H1 (cell line): ENCODE data around the gene FANK1. TPM values are rescaled to one million over a fixed set of nuclear protein-coding genes. Genes with fewer than 3 reads are reported as not detected.
A peak's percentile ranks its signal among the peaks of the same experiment; 100 is the strongest.

Experiments
- CTCF ChIA-PET: fragments of 300-600 bp; sonication (Branson Sonifier 250); formaldehyde crosslinking; loops from one replicate; lab custom pipeline; 2021; ENCODE audit not compliant: partially characterized antibody; lab: Charles Lee
- POLR2A ChIA-PET: fragments of 300-600 bp; sonication (Branson Sonifier 250); formaldehyde crosslinking; loops from one replicate; lab custom pipeline; 2021; ENCODE audit warnings: inconsistent platforms; ENCODE audit not compliant: partially characterized antibody; lab: Charles Lee
- DNase-seq, 2 experiments: peaks; one replicate each; pipeline versions ENCODE4 v3.0.0 to v3.0.0-alpha.2; 2010 to 2022; ENCODE audit warnings: low spot score in 2 of 2, low read depth in 1 of 2, mixed read lengths in 1 of 2
- FAIRE-seq: peaks from 2 replicates; lab custom pipeline; 2011; peaks lifted over from hg19 to GRCh38; lab: Jason Lieb, UNC
- H2AFZ ChIP-seq: 2 replicates; pipeline ENCODE4 v1.8.1; 2012; ENCODE audit warnings: low read length, inconsistent platforms
- H2AK5ac ChIP-seq: 2 replicates; pipeline ENCODE4 v1.6.1; 2013; ENCODE audit warnings: low read depth, low read length
- H2BK120ac ChIP-seq: replicated peaks from 2 replicates; pipeline ENCODE3; 2013; ENCODE audit warnings: low read depth, low read length, inconsistent platforms
- H2BK12ac ChIP-seq: 2 replicates; pipeline ENCODE4 v1.6.1; 2013; ENCODE audit warnings: low read depth, low read length
- H2BK15ac ChIP-seq: 2 replicates; pipeline ENCODE4 v1.6.1; 2013; ENCODE audit warnings: low read length
- H2BK20ac ChIP-seq: 2 replicates; pipeline ENCODE4 v1.6.1; 2013; ENCODE audit warnings: low read length
- H2BK5ac ChIP-seq: 2 replicates; pipeline ENCODE4 v1.6.1; 2013; ENCODE audit warnings: low read depth, low read length
- H3K14ac ChIP-seq: 2 replicates; pipeline ENCODE4 v1.6.1; 2013; ENCODE audit warnings: inconsistent platforms; ENCODE audit not compliant: insufficient read length
- H3K18ac ChIP-seq: 2 replicates; pipeline ENCODE4 v1.6.1; 2013; ENCODE audit warnings: low read length; ENCODE audit errors: extremely low read depth
- H3K23ac ChIP-seq: 2 replicates; pipeline ENCODE4 v1.6.1; 2013; ENCODE audit warnings: inconsistent platforms; ENCODE audit not compliant: insufficient read length
- H3K23me2 ChIP-seq: 2 replicates; pipeline ENCODE4 v1.6.1; 2013; ENCODE audit warnings: low read depth, low read length
- H3K27ac ChIP-seq: 2 replicates; pipeline ENCODE4 v1.6.1; 2011; ENCODE audit warnings: low read depth, low read length, inconsistent platforms
- H3K27me3 ChIP-seq, 4 experiments: replicated peaks in 1 of 4; 1 replicate in 1 of 4; 2 replicates in 3 of 4; pipeline versions ENCODE4 v1.6.1 to v1.8.1; 2011 to 2013; ENCODE audit warnings: low read length in 3 of 4, mild to moderate bottlenecking in 3 of 4, inconsistent platforms in 2 of 4, mixed read lengths in 2 of 4, moderate library complexity in 1 of 4; ENCODE audit not compliant: control insufficient read depth in 3 of 4, insufficient read depth in 3 of 4; ENCODE audit errors: extremely low read depth in 1 of 4
- H3K36me3 ChIP-seq, 4 experiments: 2 replicates each; pipeline versions ENCODE4 v1.6.1 to v1.8.1; 2011 to 2013; ENCODE audit warnings: mild to moderate bottlenecking in 4 of 4, low read length in 3 of 4, moderate library complexity in 2 of 4, control low read depth in 1 of 4, inconsistent platforms in 1 of 4; ENCODE audit not compliant: insufficient read depth in 4 of 4, control insufficient read depth in 2 of 4
- H3K4ac ChIP-seq: replicated peaks from 2 replicates; pipeline ENCODE3; 2013; ENCODE audit warnings: low read length, low read depth, mixed read lengths, inconsistent platforms; ENCODE audit not compliant: insufficient read length
- H3K4me1 ChIP-seq, 4 experiments: replicated peaks in 1 of 4; 1 replicate in 1 of 4; 2 replicates in 3 of 4; pipeline versions ENCODE4 v1.6.1 to v1.8.1; 2011 to 2013; ENCODE audit warnings: low read length in 3 of 4, inconsistent platforms in 2 of 4, mixed read lengths in 1 of 4; ENCODE audit not compliant: insufficient read depth in 4 of 4, control insufficient read depth in 3 of 4
- H3K4me2 ChIP-seq, 2 experiments: 2 replicates each; pipeline versions ENCODE4 v1.6.1 to v1.8.1; 2011 to 2013; ENCODE audit warnings: low read depth in 2 of 2, low read length in 2 of 2, control low read depth in 1 of 2, inconsistent platforms in 1 of 2, mild to moderate bottlenecking in 1 of 2; ENCODE audit not compliant: insufficient read depth in 1 of 2
- H3K4me3 ChIP-seq, 4 experiments: fragments of 200-600, 300-600 bp in 1 of 4; sonication (generic), shearing (Covaris generic), sonication (Bioruptor Twin) in 1 of 4; 2 replicates each; pipeline versions ENCODE4 v1.5.1 to v1.8.1; 2011 to 2016; ENCODE audit warnings: low read length in 4 of 4, low read depth in 3 of 4, control low read depth in 2 of 4, inconsistent platforms in 2 of 4, mild to moderate bottlenecking in 2 of 4, mixed read lengths in 1 of 4, moderate library complexity in 1 of 4; ENCODE audit not compliant: insufficient read depth in 2 of 4; ENCODE audit errors: extremely low read depth in 1 of 4
- H3K56ac ChIP-seq: replicated peaks from 2 replicates; pipeline ENCODE3; 2013; ENCODE audit warnings: low read depth, mild to moderate bottlenecking, mixed read lengths, low read length, inconsistent platforms; ENCODE audit not compliant: insufficient read length
- H3K79me1 ChIP-seq: 2 replicates; pipeline ENCODE4 v1.6.1; 2013; ENCODE audit warnings: low read depth, low read length, control low read depth
- H3K79me2 ChIP-seq, 2 experiments: 2 replicates each; pipeline versions ENCODE4 v1.6.1 to v1.8.1; 2012 to 2013; ENCODE audit warnings: low read length in 2 of 2, mild to moderate bottlenecking in 2 of 2, inconsistent platforms in 1 of 2; ENCODE audit not compliant: insufficient read depth in 2 of 2, control insufficient read depth in 1 of 2
- H3K9ac ChIP-seq, 4 experiments: replicated peaks in 1 of 4; 1 replicate in 1 of 4; 2 replicates in 3 of 4; pipeline versions ENCODE4 v1.6.1 to v1.8.1; 2011 to 2013; ENCODE audit warnings: low read depth in 3 of 4, low read length in 3 of 4, control low read depth in 2 of 4, mild to moderate bottlenecking in 2 of 4, moderate library complexity in 2 of 4, inconsistent platforms in 1 of 4; ENCODE audit errors: extremely low read depth in 1 of 4
- H3K9me3 ChIP-seq, 2 experiments: 2 replicates each; pipeline versions ENCODE4 v1.6.1 to v1.8.1; 2012 to 2013; ENCODE audit warnings: mild to moderate bottlenecking in 2 of 2, moderate library complexity in 2 of 2, control low read depth in 1 of 2, inconsistent platforms in 1 of 2, low read depth in 1 of 2, low read length in 1 of 2, mixed read lengths in 1 of 2; ENCODE audit not compliant: insufficient read depth in 2 of 2
- H4K20me1 ChIP-seq, 2 experiments: replicated peaks in 1 of 2; 2 replicates each; pipeline versions ENCODE3 to v1.8.1; 2011 to 2013; ENCODE audit warnings: inconsistent platforms in 2 of 2, low read length in 2 of 2, mild to moderate bottlenecking in 1 of 2; ENCODE audit not compliant: insufficient read depth in 2 of 2, control insufficient read depth in 1 of 2
- H4K5ac ChIP-seq: 2 replicates; pipeline ENCODE4 v1.6.1; 2013; ENCODE audit warnings: low read length, low read depth, mixed read lengths, inconsistent platforms; ENCODE audit not compliant: insufficient read length
- H4K8ac ChIP-seq: 2 replicates; pipeline ENCODE4 v1.8.0; 2013; ENCODE audit warnings: mild to moderate bottlenecking, moderate library complexity, low read length, inconsistent platforms; ENCODE audit not compliant: insufficient read depth; ENCODE audit errors: extremely low read depth
- H4K91ac ChIP-seq: replicated peaks from 2 replicates; pipeline ENCODE3; 2013; ENCODE audit warnings: low read length, mixed read lengths, inconsistent platforms; ENCODE audit not compliant: insufficient read length
- BCL11A ChIP-seq, 2 experiments: IDR thresholded peaks; one replicate each; pipeline ENCODE4 v1.6.1; 2011; ENCODE audit warnings: low read depth in 2 of 2, low read length in 2 of 2, mild to moderate bottlenecking in 2 of 2
- MAFK ChIP-seq: IDR thresholded peaks from 2 replicates; pipeline ENCODE4 v1.6.1; 2012; ENCODE audit warnings: low read depth, mild to moderate bottlenecking, improper control_type of control experiment, low read length
- POLR2A ChIP-seq, 2 experiments: IDR thresholded peaks; 1 replicate in 1 of 2; 2 replicates in 1 of 2; pipeline ENCODE4 v1.6.1; 2011; ENCODE audit warnings: low read depth in 2 of 2, low read length in 2 of 2, mild to moderate bottlenecking in 2 of 2; ENCODE audit errors: control extremely low read depth in 1 of 2
- POLR2AphosphoS5 ChIP-seq: IDR thresholded peaks from 2 replicates; pipeline ENCODE4 v1.6.1; 2011; ENCODE audit warnings: low read depth, low read length
- RBBP5 ChIP-seq: IDR thresholded peaks from 2 replicates; pipeline ENCODE4 v1.7.1; 2012; ENCODE audit warnings: low read depth, mild to moderate bottlenecking, inconsistent platforms, low read length, moderate library complexity, borderline replicate concordance
- WGBS, 2 experiments: shearing (Covaris generic) in 1 of 2; methylation state at CpG; one replicate each; pipeline versions ENCODE4 v1.1.6 to v1.1.7; 2013 to 2015; ENCODE audit warnings: low lambda C conversion rate in 2 of 2, mixed read lengths in 2 of 2, inconsistent platforms in 1 of 2, low coverage in 1 of 2, missing lambda C conversion rate in 1 of 2; ENCODE audit not compliant: insufficient replicate concordance in 2 of 2, insufficient coverage in 1 of 2, insufficient read length in 1 of 2; ENCODE audit errors: extremely low coverage in 1 of 2, missing lambda C conversion rate in 1 of 2; 5-methylcytosine and 5-hydroxymethylcytosine counted together
- polyA plus RNA-seq, 7 experiments: library from polyadenylated mRNA; depleted of rRNA in 3 of 7; stranded (reverse) in 5 of 7; unstranded in 2 of 7; fragments of >200 nt in 5 of 7; fragments of 200-250 nt in 2 of 7; gene quantifications; 1 replicate in 5 of 7; 2 replicates in 1 of 7; 4 replicates in 1 of 7; pipeline versions ENCODE4 v1.2.1 to v1.2.3, GENCODE V29; 2011 to 2013; ENCODE audit warnings: missing spikeins in 2 of 7, mixed read lengths in 2 of 7
- total RNA-seq: library from RNA; stranded (reverse); fragmentation: NEBNext Ultra II Directional; extraction: Animal tissue kit (Norgen Biotek cat#: 25700); gene quantifications from 2 replicates; pipeline ENCODE4 v1.2.1, GENCODE V29; 2021

Gene FANK1
- total and polyA plus RNA-seq, 2 of the 8 experiments (the other 6 are each of a cell fraction or from before 2014, with no cell fraction given), result 1.2 TPM; not detected in 1

- CTCF ChIA-PET, result interaction anchor here (0.6 to 1.3 kb wide), 5 partner anchors 10 to 36 kb away, joined by 3 to 5 read pairs (median 3); no protein-coding TSS in a partner anchor
- no peak overlapping the region; the same call in 1 of the 2 replicates for H2BK15ac ChIP-seq
Observed at GRCh38 chr10:125878957-125879835, 17.2 kb upstream of the FANK1 start.

More at GRCh38 chr10:125878957-125879835, 17.2 kb upstream of the FANK1 start:
- POLR2A ChIA-PET, result no interaction called here
- H2BK20ac ChIP-seq, result no peak overlapping the region
- no peak overlapping the region for H2BK120ac ChIP-seq
- no peak overlapping the region for H4K5ac ChIP-seq
- FAIRE-seq, result no peak
- no peak overlapping the region for H3K4me3 ChIP-seq
- H3K23ac ChIP-seq, result no peak overlapping the region
- no peak overlapping the region for H3K27ac ChIP-seq
- no peak overlapping the region for H2BK5ac ChIP-seq
- H3K36me3 ChIP-seq, result peaks cover 0 to 15% (median 3%) of the 10 kb centered on the region in 4 experiments; a peak in 5 of 8 replicates
- no peak overlapping the region for H3K9ac ChIP-seq
- H3K4me1 ChIP-seq, result peaks cover 2 to 19% (median 7%) of the 10 kb centered on the region in 4 experiments
- WGBS, 2 experiments, result 89% methylated on average over 9 of the region's 11 CpGs; no CpG with 5 or more reads in 1 of the 2 experiments
- TF ChIP-seq POLR2AphosphoS5, result no peak
- TF ChIP-seq BCL11A (IDR thresholded peaks at IDR 0.05; ENCODE audit: low read depth in 2 of 2, low read length in 2 of 2), result no peak
- TF ChIP-seq MAFK, result peak; percentile 9; the same call in 1 of the 2 replicates
- no peak for TF ChIP-seq RBBP5
- TF ChIP-seq POLR2A (IDR thresholded peaks at IDR 0.05; ENCODE audit: control extremely low read depth in 1 of 2, low read depth in 2 of 2, low read length in 2 of 2), result no peak
- TF ChIP-seq, all 59 proteins: peak for 1
- Histone ChIP-seq H2AK5ac (no peak overlapping the region), H3K27me3 (no peaks in the 10 kb centered on the region; a peak in 1 of 7 replicates), H3K23me2 (no peaks in the 10 kb centered on the region; the same call in 1 of the 2 replicates), H4K20me1 (no peaks in the 10 kb centered on the region), H3K4me2 (no peak overlapping the region), H3K18ac (no peak overlapping the region), H2AFZ (no peak overlapping the region), H3K56ac (no peak overlapping the region), H4K91ac (no peak overlapping the region), H3K79me1 (no peaks in the 10 kb centered on the region; the same call in 1 of the 2 replicates), H3K79me2 (no peaks in the 10 kb centered on the region), H3K4ac (no peak overlapping the region), H2BK12ac (no peak overlapping the region), H3K14ac (no peak overlapping the region), H3K9me3 (peaks cover 10 to 17% of the 10 kb centered on the region in 2 experiments), H4K8ac (no peak overlapping the region)
- no peak for DNase-seq
